Subcutaneous adipose tissue (tissue), 4 donors: ENCODE results near the gene SEC14L1. TPM values are rescaled to one million over a fixed set of nuclear protein-coding genes. Genes with fewer than 3 reads are reported as not detected.

Experiments
- CTCF ChIP-seq: fragments of 450-650 bp; IDR thresholded peaks from one replicate; pipeline ENCODE4 v1.5.1; 2016; ENCODE audit warnings: low read depth, mild to moderate bottlenecking, control low read depth, antibody characterized with exemption, moderate library complexity
- total RNA-seq, 4 donors: library from RNA; depleted of rRNA; stranded (reverse); fragments of >200 nt; gene quantifications; one replicate each; pipeline ENCODE4 v1.1.0, GENCODE V29; 2016

Gene SEC14L1
- total RNA-seq, 4 donors from 2014 or later, result 61.9 to 309 (median 119) TPM

GRCh38 chr17:77163511-77164280 is 22.9 kb downstream of the SEC14L1 start:
- TF ChIP-seq CTCF, result no peak

GRCh38 chr17:77164483-77165091 is 23.8 kb downstream of the SEC14L1 start:
- no peak for TF ChIP-seq CTCF

GRCh38 chr17:77165577-77165976 is 24.8 kb downstream of the SEC14L1 start:
- no peak for TF ChIP-seq CTCF

GRCh38 chr17:77167472-77168306 is 26.9 kb downstream of the SEC14L1 start:
- TF ChIP-seq CTCF, result no peak

- no peak for TF ChIP-seq CTCF
Observed at GRCh38 chr17:77173104-77173503, 32.3 kb downstream of the SEC14L1 start.

- TF ChIP-seq CTCF, result no peak
Observed at GRCh38 chr17:77174928-77175661, 34.3 kb downstream of the SEC14L1 start.
